HepG2 (cell line): ENCODE measurements around the gene TENT4B. TPM values are rescaled to one million over a fixed set of nuclear protein-coding genes. Genes with fewer than 3 reads are reported as not detected.

Experiments
- BCL6 ChIP-seq: IDR thresholded peaks from 2 replicates; pipeline ENCODE4 v1.6.1; 2016; ENCODE audit warnings: missing genetic modification reagents, missing compliant biosample characterization
- RARA ChIP-seq: IDR thresholded peaks from 2 replicates; pipeline ENCODE4 v1.6.1; 2016; ENCODE audit warnings: missing genetic modification reagents, missing compliant biosample characterization
- XRCC5 ChIP-seq: fragments of 200-400 bp; formaldehyde crosslinking; optimal IDR thresholded peaks from 2 replicates; pipeline ENCODE3; 2017; ENCODE audit warnings: mild to moderate bottlenecking, low read length
- ZNF34 ChIP-seq: sonication (generic); formaldehyde crosslinking; IDR thresholded peaks from 2 replicates; pipeline ENCODE4 v1.4.0; 2020; ENCODE audit warnings: mild to moderate bottlenecking, missing genetic modification reagents, borderline replicate concordance
- ZNF570 ChIP-seq: sonication (generic); formaldehyde crosslinking; IDR thresholded peaks from 2 replicates; pipeline ENCODE4 v1.4.0; 2020; ENCODE audit warnings: mild to moderate bottlenecking, missing genetic modification reagents, borderline replicate concordance
- ZNF572 ChIP-seq: sonication (generic); formaldehyde crosslinking; IDR thresholded peaks from 2 replicates; pipeline ENCODE4 v1.5.1; 2020; ENCODE audit warnings: mild to moderate bottlenecking, missing genetic modification reagents
- ZNF766 ChIP-seq: sonication (generic); formaldehyde crosslinking; IDR thresholded peaks from 2 replicates; pipeline ENCODE4 v1.5.0; 2020; ENCODE audit warnings: missing genetic modification reagents, borderline replicate concordance
- polyA plus RNA-seq, 8 experiments: library from polyadenylated mRNA; depleted of rRNA in 3 of 8; stranded (reverse) in 7 of 8; unstranded in 1 of 8; fragments of >200 nt; fragmentation: Illumina TruSeq in 4 of 8; extraction: Trizol in 4 of 8; gene quantifications; 2 replicates each; pipeline versions ENCODE4 v1.2.1 to v1.2.3, GENCODE V29; 2011 to 2016; ENCODE audit warnings: low read depth in 4 of 8, missing spikeins in 1 of 8, mixed read lengths in 1 of 8; ENCODE audit not compliant: insufficient read depth in 1 of 8
- total RNA-seq, 5 experiments: library from RNA; depleted of rRNA; stranded (reverse); fragments of >200 nt; fragmentation: Illumina TruSeq; extraction: Trizol; gene quantifications; 2 replicates each; pipeline ENCODE4 v1.2.3, GENCODE V29; 2016; ENCODE audit warnings: low read depth in 1 of 5
- TF ChIP-seq, protein P1 (sequence below): sonication (generic); formaldehyde crosslinking; IDR thresholded peaks from 2 replicates; pipeline ENCODE4 v1.4.0; 2020; ENCODE audit warnings: missing genetic modification reagents
- TF ChIP-seq, protein P2 (sequence below): sonication (generic); formaldehyde crosslinking; conservative IDR thresholded peaks from 2 replicates; pipeline ENCODE4 v1.4.0; 2020; ENCODE audit warnings: missing genetic modification reagents
- TF ChIP-seq, protein P3 (sequence below): sonication (generic); formaldehyde crosslinking; IDR thresholded peaks from 2 replicates; pipeline ENCODE4 v1.5.1; 2020; ENCODE audit warnings: missing genetic modification reagents, mild to moderate bottlenecking, borderline replicate concordance
- TF ChIP-seq, protein P4 (sequence below): sonication (generic); formaldehyde crosslinking; IDR thresholded peaks from 2 replicates; pipeline ENCODE4 v1.8.0; 2022; ENCODE audit warnings: mild to moderate bottlenecking, missing genetic modification reagents, borderline replicate concordance
- TF ChIP-seq, protein P5 (sequence below): sonication (generic); formaldehyde crosslinking; IDR thresholded peaks from 2 replicates; pipeline ENCODE4 v1.4.0; 2020; ENCODE audit warnings: missing genetic modification reagents

The TENT4B gene
- total and polyA plus RNA-seq, 2 of the 13 experiments (the other 11 are each of a cell fraction or from before 2014, with no cell fraction given), result 15.0 to 32.8 TPM

DNA sequence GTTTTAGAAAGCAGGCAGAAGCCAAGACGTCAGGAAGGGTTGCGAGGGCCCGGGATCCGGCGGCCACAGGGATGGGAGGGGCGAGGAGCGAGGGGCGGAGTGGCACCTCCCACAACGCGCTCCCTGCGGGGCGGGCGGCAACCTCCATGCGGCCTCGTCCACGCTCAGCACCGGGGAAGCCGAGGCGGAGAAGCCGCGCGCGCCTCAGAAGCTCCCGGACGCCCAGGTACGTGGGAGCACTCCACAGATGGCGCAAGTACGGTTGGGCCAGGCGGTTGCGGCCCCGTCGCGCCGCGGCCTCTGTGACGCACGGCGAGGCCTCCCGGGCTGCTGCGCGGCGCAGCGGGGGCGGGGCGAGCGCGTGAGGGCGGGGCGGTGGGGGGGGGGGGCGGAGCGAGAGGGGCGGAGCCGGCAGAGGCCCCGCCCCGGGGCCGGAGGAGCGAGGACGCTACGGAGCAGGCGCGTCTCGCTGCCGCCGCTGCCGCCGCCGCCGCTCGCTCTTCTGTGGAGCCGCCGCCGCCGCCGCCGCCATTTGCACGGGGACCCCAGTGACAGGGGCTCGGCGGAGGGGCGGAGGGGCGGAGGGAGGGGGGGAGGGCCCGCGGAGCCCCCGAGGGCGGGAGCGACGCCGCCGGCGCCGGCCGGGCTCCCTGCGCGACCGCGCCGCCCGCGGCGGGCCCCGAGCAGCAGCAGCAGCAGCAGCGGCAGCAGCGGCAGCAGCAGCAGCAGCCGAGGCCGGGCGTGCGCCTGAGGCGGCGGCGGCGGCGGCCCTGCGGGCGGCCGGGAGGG, at the start of gene TENT4B (continued):
- TF ChIP-seq ZNF766 (CRISPR knock-in tag) (no peak), RARA (peak; percentile 61), ZNF572 (CRISPR knock-in tag) (no peak), XRCC5 (peak; percentile 82), BCL6 (CRISPR knock-in tag) (peak; percentile 69; the same call in 1 of the 2 replicates), ZNF570 (0 out of 2 replicates have a peak, but pooled peaks have one; percentile 42), ZNF34 (CRISPR knock-in tag) (peak; percentile 58; the same call in 1 of the 2 replicates)
- TF ChIP-seq, protein P1, sequence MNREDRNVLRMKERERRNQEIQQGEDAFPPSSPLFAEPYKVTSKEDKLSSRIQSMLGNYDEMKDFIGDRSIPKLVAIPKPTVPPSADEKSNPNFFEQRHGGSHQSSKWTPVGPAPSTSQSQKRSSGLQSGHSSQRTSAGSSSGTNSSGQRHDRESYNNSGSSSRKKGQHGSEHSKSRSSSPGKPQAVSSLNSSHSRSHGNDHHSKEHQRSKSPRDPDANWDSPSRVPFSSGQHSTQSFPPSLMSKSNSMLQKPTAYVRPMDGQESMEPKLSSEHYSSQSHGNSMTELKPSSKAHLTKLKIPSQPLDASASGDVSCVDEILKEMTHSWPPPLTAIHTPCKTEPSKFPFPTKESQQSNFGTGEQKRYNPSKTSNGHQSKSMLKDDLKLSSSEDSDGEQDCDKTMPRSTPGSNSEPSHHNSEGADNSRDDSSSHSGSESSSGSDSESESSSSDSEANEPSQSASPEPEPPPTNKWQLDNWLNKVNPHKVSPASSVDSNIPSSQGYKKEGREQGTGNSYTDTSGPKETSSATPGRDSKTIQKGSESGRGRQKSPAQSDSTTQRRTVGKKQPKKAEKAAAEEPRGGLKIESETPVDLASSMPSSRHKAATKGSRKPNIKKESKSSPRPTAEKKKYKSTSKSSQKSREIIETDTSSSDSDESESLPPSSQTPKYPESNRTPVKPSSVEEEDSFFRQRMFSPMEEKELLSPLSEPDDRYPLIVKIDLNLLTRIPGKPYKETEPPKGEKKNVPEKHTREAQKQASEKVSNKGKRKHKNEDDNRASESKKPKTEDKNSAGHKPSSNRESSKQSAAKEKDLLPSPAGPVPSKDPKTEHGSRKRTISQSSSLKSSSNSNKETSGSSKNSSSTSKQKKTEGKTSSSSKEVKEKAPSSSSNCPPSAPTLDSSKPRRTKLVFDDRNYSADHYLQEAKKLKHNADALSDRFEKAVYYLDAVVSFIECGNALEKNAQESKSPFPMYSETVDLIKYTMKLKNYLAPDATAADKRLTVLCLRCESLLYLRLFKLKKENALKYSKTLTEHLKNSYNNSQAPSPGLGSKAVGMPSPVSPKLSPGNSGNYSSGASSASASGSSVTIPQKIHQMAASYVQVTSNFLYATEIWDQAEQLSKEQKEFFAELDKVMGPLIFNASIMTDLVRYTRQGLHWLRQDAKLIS (CRISPR knock-in tag), result 0 out of 2 replicates have a peak, but pooled peaks have one; percentile 53
- TF ChIP-seq, protein P2, sequence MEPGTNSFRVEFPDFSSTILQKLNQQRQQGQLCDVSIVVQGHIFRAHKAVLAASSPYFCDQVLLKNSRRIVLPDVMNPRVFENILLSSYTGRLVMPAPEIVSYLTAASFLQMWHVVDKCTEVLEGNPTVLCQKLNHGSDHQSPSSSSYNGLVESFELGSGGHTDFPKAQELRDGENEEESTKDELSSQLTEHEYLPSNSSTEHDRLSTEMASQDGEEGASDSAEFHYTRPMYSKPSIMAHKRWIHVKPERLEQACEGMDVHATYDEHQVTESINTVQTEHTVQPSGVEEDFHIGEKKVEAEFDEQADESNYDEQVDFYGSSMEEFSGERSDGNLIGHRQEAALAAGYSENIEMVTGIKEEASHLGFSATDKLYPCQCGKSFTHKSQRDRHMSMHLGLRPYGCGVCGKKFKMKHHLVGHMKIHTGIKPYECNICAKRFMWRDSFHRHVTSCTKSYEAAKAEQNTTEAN (CRISPR knock-in tag), result peak; percentile 37; the same call in 1 of the 2 replicates
- TF ChIP-seq, protein P3, sequence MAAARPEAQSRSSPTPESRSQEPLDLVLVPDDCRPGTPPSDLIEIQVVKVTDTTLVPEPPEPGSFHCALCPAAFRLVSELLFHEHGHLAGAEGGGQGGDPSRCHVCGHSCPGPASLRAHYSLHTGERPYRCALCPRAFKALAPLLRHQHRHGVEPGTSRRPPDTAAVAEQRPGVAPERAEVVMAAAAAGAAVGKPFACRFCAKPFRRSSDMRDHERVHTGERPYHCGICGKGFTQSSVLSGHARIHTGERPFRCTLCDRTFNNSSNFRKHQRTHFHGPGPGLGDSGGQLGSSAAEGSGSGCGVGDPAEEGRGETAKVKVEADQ (CRISPR knock-in tag), result peak; percentile 77; the same call in 1 of the 2 replicates
- TF ChIP-seq, protein P4, sequence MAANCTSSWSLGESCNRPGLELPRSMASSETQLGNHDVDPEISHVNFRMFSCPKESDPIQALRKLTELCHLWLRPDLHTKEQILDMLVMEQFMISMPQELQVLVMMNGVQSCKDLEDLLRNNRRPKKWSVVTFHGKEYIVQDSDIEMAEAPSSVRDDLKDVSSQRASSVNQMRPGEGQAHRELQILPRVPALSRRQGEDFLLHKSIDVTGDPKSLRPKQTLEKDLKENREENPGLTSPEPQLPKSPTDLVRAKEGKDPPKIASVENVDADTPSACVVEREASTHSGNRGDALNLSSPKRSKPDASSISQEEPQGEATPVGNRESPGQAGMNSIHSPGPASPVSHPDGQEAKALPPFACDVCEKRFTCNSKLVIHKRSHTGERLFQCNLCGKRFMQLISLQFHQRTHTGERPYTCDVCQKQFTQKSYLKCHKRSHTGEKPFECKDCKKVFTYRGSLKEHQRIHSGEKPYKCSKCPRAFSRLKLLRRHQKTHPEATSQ (CRISPR knock-in tag), result peak; percentile 76; the same call in 1 of the 2 replicates
- TF ChIP-seq, protein P5, sequence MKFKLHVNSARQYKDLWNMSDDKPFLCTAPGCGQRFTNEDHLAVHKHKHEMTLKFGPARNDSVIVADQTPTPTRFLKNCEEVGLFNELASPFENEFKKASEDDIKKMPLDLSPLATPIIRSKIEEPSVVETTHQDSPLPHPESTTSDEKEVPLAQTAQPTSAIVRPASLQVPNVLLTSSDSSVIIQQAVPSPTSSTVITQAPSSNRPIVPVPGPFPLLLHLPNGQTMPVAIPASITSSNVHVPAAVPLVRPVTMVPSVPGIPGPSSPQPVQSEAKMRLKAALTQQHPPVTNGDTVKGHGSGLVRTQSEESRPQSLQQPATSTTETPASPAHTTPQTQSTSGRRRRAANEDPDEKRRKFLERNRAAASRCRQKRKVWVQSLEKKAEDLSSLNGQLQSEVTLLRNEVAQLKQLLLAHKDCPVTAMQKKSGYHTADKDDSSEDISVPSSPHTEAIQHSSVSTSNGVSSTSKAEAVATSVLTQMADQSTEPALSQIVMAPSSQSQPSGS (CRISPR knock-in tag), result peak; percentile 68
